ENCODE measurements around the gene STAT6.

GRCh38 chr12:57090924-57091637 is 20.1 kb downstream of the STAT6 start:
- TF ChIP-seq CTCF (IDR thresholded peaks at IDR 0.05) (peak in 2 of 4 experiments; percentile 13 to 30), POLR2A (IDR thresholded peaks at IDR 0.05) (no peak)
